Neuronal stem cell (in vitro differentiated cells): ENCODE measurements around the gene COL6A1.
"Not testable (repeated sequence)": the region's sequence is repeated elsewhere in the genome, so short reads cannot be mapped to it uniquely, and the experiment has no call there.

Source experiments
- DNase-seq: peaks from one replicate; pipeline ENCODE4 v3.0.0-alpha.2; 2013; ENCODE audit warnings: low spot score
- H2AFZ ChIP-seq: one replicate; pipeline ENCODE4 v1.6.1; 2013; ENCODE audit warnings: mild to moderate bottlenecking, low read length, inconsistent platforms
- H2AK5ac ChIP-seq: 2 replicates; pipeline ENCODE4 v1.6.1; 2013; ENCODE audit warnings: low read depth, mild to moderate bottlenecking, inconsistent platforms, low read length, moderate library complexity, mixed read lengths
- H2BK120ac ChIP-seq: 2 replicates; pipeline ENCODE4 v1.6.1; 2013; ENCODE audit warnings: low read depth, mild to moderate bottlenecking, inconsistent platforms, low read length, moderate library complexity, mixed read lengths
- H2BK12ac ChIP-seq: one replicate; pipeline ENCODE4 v1.6.1; 2013; ENCODE audit warnings: low read length, inconsistent platforms
- H2BK15ac ChIP-seq: 2 replicates; pipeline ENCODE4 v1.6.1; 2013; ENCODE audit warnings: mild to moderate bottlenecking, low read length, inconsistent platforms, mixed read lengths
- H2BK5ac ChIP-seq: one replicate; pipeline ENCODE4 v1.6.1; 2013; ENCODE audit warnings: inconsistent platforms, mild to moderate bottlenecking, low read length, moderate library complexity
- H3K14ac ChIP-seq: one replicate; pipeline ENCODE4 v1.6.1; 2013; ENCODE audit warnings: low read length, inconsistent platforms
- H3K18ac ChIP-seq: 2 replicates; pipeline ENCODE4 v1.6.1; 2013; ENCODE audit warnings: low read length, inconsistent platforms
- H3K23ac ChIP-seq: 2 replicates; pipeline ENCODE4 v1.6.1; 2013; ENCODE audit warnings: low read depth, mild to moderate bottlenecking, mixed read lengths, low read length, inconsistent platforms; ENCODE audit not compliant: poor library complexity
- H3K27ac ChIP-seq: replicated peaks from 3 replicates; pipeline ENCODE4 v1.5.1; 2013; ENCODE audit warnings: low read length, inconsistent platforms
- H3K27me3 ChIP-seq, 3 experiments: 2 replicates each; pipeline ENCODE4 v1.6.1; 2013; ENCODE audit warnings: low read length in 3 of 3, mild to moderate bottlenecking in 2 of 3, inconsistent platforms in 1 of 3, low read depth in 1 of 3, mixed read lengths in 1 of 3, moderate library complexity in 1 of 3; ENCODE audit not compliant: control insufficient read depth in 3 of 3, insufficient read depth in 3 of 3
- H3K36me3 ChIP-seq, 2 donors: replicated peaks in 1 of 2; 2 replicates each; pipeline ENCODE4 v1.6.1; 2013; ENCODE audit warnings: low read length in 2 of 2; ENCODE audit not compliant: control insufficient read depth in 2 of 2, insufficient read depth in 2 of 2
- H3K4ac ChIP-seq: 2 replicates; pipeline ENCODE4 v1.6.1; 2013; ENCODE audit warnings: inconsistent platforms, mild to moderate bottlenecking, low read length, moderate library complexity
- H3K4me1 ChIP-seq, 2 donors: 1 replicate in 1 of 2; 2 replicates in 1 of 2; pipeline ENCODE4 v1.6.1; 2013; ENCODE audit warnings: low read length in 2 of 2, low read depth in 1 of 2; ENCODE audit not compliant: control insufficient read depth in 2 of 2, insufficient read depth in 1 of 2
- H3K4me2 ChIP-seq: one replicate; pipeline ENCODE4 v1.6.1; 2013; ENCODE audit warnings: mild to moderate bottlenecking, low read length, inconsistent platforms; ENCODE audit not compliant: insufficient read depth, poor library complexity, severe bottlenecking
- H3K4me3 ChIP-seq, 2 donors: 2 replicates each; pipeline ENCODE4 v1.5.1; 2013; ENCODE audit warnings: low read length in 2 of 2, mild to moderate bottlenecking in 2 of 2, inconsistent platforms in 1 of 2, moderate library complexity in 1 of 2
- H3K79me1 ChIP-seq: one replicate; pipeline ENCODE4 v1.6.1; 2013; ENCODE audit warnings: low read depth, mild to moderate bottlenecking, inconsistent platforms, low read length, moderate library complexity
- H3K9ac ChIP-seq: one replicate; pipeline ENCODE4 v1.6.1; 2013; ENCODE audit warnings: mild to moderate bottlenecking, low read depth, low read length, inconsistent platforms; ENCODE audit not compliant: poor library complexity
- H3K9me3 ChIP-seq, 2 donors: replicated peaks in 1 of 2; 2 replicates each; pipeline versions ENCODE3 to v1.6.1; 2013; ENCODE audit warnings: low read length in 2 of 2, mild to moderate bottlenecking in 2 of 2, inconsistent platforms in 1 of 2, low read depth in 1 of 2, mixed read lengths in 1 of 2, moderate library complexity in 1 of 2; ENCODE audit not compliant: control insufficient read depth in 2 of 2, insufficient read depth in 1 of 2
- H4K8ac ChIP-seq: one replicate; pipeline ENCODE4 v1.6.1; 2013; ENCODE audit warnings: low read depth, mild to moderate bottlenecking, inconsistent platforms, low read length, moderate library complexity
- H4K91ac ChIP-seq: one replicate; pipeline ENCODE4 v1.6.1; 2013; ENCODE audit warnings: low read length, low read depth, mild to moderate bottlenecking, inconsistent platforms; ENCODE audit not compliant: poor library complexity
- WGBS, 2 donors: extraction: QIAGEN DNeasy Blood & Tissue Kit; methylation state at CpG; one replicate each; pipeline ENCODE4 v1.1.7; 2013; ENCODE audit warnings: missing lambda C conversion rate in 2 of 2, mixed read lengths in 1 of 2; ENCODE audit not compliant: insufficient read length in 2 of 2, insufficient replicate concordance in 1 of 2; ENCODE audit errors: extremely low coverage in 2 of 2; 5-methylcytosine and 5-hydroxymethylcytosine counted together

Gene COL6A1

GRCh38 chr21:45959182-45959581 is 22.4 kb upstream of the COL6A1 start:
- H2AK5ac ChIP-seq: no peak overlapping the region
- no peak overlapping the region for H4K91ac ChIP-seq
- H3K23ac ChIP-seq: no peak overlapping the region
- no peak overlapping the region for H3K4me2 ChIP-seq
- no peaks in the 10 kb centered on the region for H3K36me3 ChIP-seq
- H3K27ac ChIP-seq: no peak overlapping the region
- no peak overlapping the region for H2BK120ac ChIP-seq
- H2AFZ ChIP-seq: no peak overlapping the region
- H2BK15ac ChIP-seq: no peak overlapping the region
- H4K8ac ChIP-seq: no peak overlapping the region
- H3K18ac ChIP-seq: no peak overlapping the region
- H2BK5ac ChIP-seq: no peak overlapping the region
- H3K27me3 ChIP-seq: peaks cover 0 to 4% (median 0%) of the 10 kb centered on the region in 3 experiments
- no peaks in the 10 kb centered on the region for H3K79me1 ChIP-seq
- H3K9me3 ChIP-seq: peaks cover 4 to 8% of the 10 kb centered on the region in 2 donors
- no peak overlapping the region for H3K4me3 ChIP-seq
- H2BK12ac ChIP-seq: no peak overlapping the region
- H3K9ac ChIP-seq: no peak overlapping the region
- no peak for DNase-seq
- H3K4ac ChIP-seq: no peak overlapping the region
- no peak overlapping the region for H3K14ac ChIP-seq
- no CpG with 5 or more reads among the region's 5 CpGs for WGBS, 2 donors
- no peaks in the 10 kb centered on the region for H3K4me1 ChIP-seq

- H3K4me2 ChIP-seq: no peak overlapping the region
- H4K91ac ChIP-seq: no peak overlapping the region
- H3K79me1 ChIP-seq: no peaks in the 10 kb centered on the region
- DNase-seq: no peak
- H3K14ac ChIP-seq: peak overlapping the region; percentile 57
- no peak overlapping the region for H2AFZ ChIP-seq
- H3K23ac ChIP-seq: no peak overlapping the region
- H3K27ac ChIP-seq: no peak overlapping the region
- no peak overlapping the region for H4K8ac ChIP-seq
- H2BK15ac ChIP-seq: no peak overlapping the region
- H2BK5ac ChIP-seq: no peak overlapping the region
- H3K4ac ChIP-seq: no peak overlapping the region
- H2BK120ac ChIP-seq: no peak overlapping the region
- no peaks in the 10 kb centered on the region for H3K36me3 ChIP-seq
- no peak overlapping the region for H2BK12ac ChIP-seq
- peaks cover 4 to 10% of the 10 kb centered on the region in 2 donors for H3K9me3 ChIP-seq
- WGBS, 2 donors: no CpG with 5 or more reads among the region's 11 CpGs
- H3K9ac ChIP-seq: peak overlapping the region; percentile 27
- H2AK5ac ChIP-seq: peak overlapping the region; percentile 17
- peak overlapping the region; percentile 33 for H3K18ac ChIP-seq
- H3K4me1 ChIP-seq: no peaks in the 10 kb centered on the region
- peaks cover 0 to 4% (median 0%) of the 10 kb centered on the region in 3 experiments for H3K27me3 ChIP-seq
- H3K4me3 ChIP-seq: peak overlapping the region in 1 of 2 donors; percentile 46
These were observed 21.7 kb upstream of the COL6A1 start for GRCh38 chr21:45959779-45960390.

- H3K4ac ChIP-seq, H2BK120ac ChIP-seq, H2AFZ ChIP-seq, H3K4me1 ChIP-seq, H3K4me2 ChIP-seq, H3K4me3 ChIP-seq, DNase-seq, H3K27ac ChIP-seq, H4K8ac ChIP-seq, H3K18ac ChIP-seq, H3K9ac ChIP-seq, H2BK12ac ChIP-seq, H4K91ac ChIP-seq, H3K36me3 ChIP-seq, H3K79me1 ChIP-seq, H3K27me3 ChIP-seq, H2BK15ac ChIP-seq, H2AK5ac ChIP-seq, H3K14ac ChIP-seq, H3K23ac ChIP-seq, H2BK5ac ChIP-seq: not testable (repeated sequence)
- WGBS, 2 donors: no CpG with 5 or more reads among the region's 2 CpGs
- peaks cover 4 to 10% of the 10 kb centered on the region in 2 donors for H3K9me3 ChIP-seq
These were observed 20.2 kb upstream of the COL6A1 start for GRCh38 chr21:45961408-45961807.

- Histone ChIP-seq H3K4me1 (no peaks in the 10 kb centered on the region), H3K4me2 (no peak overlapping the region), H2BK5ac (no peak overlapping the region), H4K91ac (no peak overlapping the region), H2BK12ac (no peak overlapping the region), H3K4ac (no peak overlapping the region), H2BK120ac (no peak overlapping the region), H3K14ac (no peak overlapping the region), H2AFZ (no peak overlapping the region), H2AK5ac (no peak overlapping the region), H3K23ac (no peak overlapping the region), H3K27ac (no peak overlapping the region), H3K9me3 (peaks cover 4 to 10% of the 10 kb centered on the region in 2 donors), H3K36me3 (no peaks in the 10 kb centered on the region), H3K27me3 (peaks cover 0 to 4% (median 0%) of the 10 kb centered on the region in 3 experiments), H3K9ac (no peak overlapping the region), H3K79me1 (no peaks in the 10 kb centered on the region), H3K18ac (no peak overlapping the region), H3K4me3 (no peak overlapping the region), H4K8ac (no peak overlapping the region), H2BK15ac (no peak overlapping the region)
- DNase-seq: no peak
- no CpG with 5 or more reads among the region's 4 CpGs for WGBS, 2 donors
These were observed 18.9 kb upstream of the COL6A1 start for GRCh38 chr21:45962531-45963231.
